ENCODE data around the gene CAVIN2. TPM values are rescaled to one million over a fixed set of nuclear protein-coding genes. Genes with fewer than 3 reads are reported as not detected.

The CAVIN2 gene
- polyA plus RNA-seq, 3 donors = 0.07 to 3.1 (median 1.2) TPM

GRCh38 chr2:191855382-191855781 is 8.5 kb upstream of the CAVIN2 start:
- Histone ChIP-seq H3K9me3 (replicated peaks in 1 of 2; ENCODE audit: control insufficient read depth in 1 of 2, insufficient read depth in 1 of 2, low read length in 2 of 2) (peaks cover 0 to 2% of the 10 kb centered on the region in 2 donors), H3K27me3 (ENCODE audit: control insufficient read depth in 2 of 2, insufficient read depth in 2 of 2, low read length in 2 of 2) (no peaks in the 10 kb centered on the region), H3K4me2 (replicated peaks; ENCODE audit: extremely low read depth, low read length, poor library complexity, severe bottlenecking) (no peak overlapping the region), H3K4me1 (ENCODE audit: control insufficient read depth in 1 of 2, insufficient read depth in 2 of 2, low read length in 2 of 2) (no peaks in the 10 kb centered on the region), H3K4me3 (replicated peaks in 1 of 3; ENCODE audit: low read depth in 2 of 3, low read length in 3 of 3) (no peak overlapping the region), H3K79me2 (ENCODE audit: insufficient read depth, low read length) (no peaks in the 10 kb centered on the region), H3K27ac (ENCODE audit: low read depth in 1 of 2, low read length in 2 of 2) (no peak overlapping the region), H3K36me3 (replicated peaks in 1 of 2; ENCODE audit: control insufficient read depth in 1 of 2, insufficient read depth in 2 of 2, low read length in 2 of 2) (no peaks in the 10 kb centered on the region), H2AFZ (ENCODE audit: insufficient read depth, low read depth, low read length, poor library complexity, severe bottlenecking) (no peak overlapping the region), H3K9ac (ENCODE audit: insufficient read depth, low read length, poor library complexity, severe bottlenecking) (no peak overlapping the region), H4K20me1 (ENCODE audit: insufficient read depth, low read length) (no peaks in the 10 kb centered on the region)
- no peak overlapping the region for H3K27ac Mint-ChIP-seq
- H3K4me3 Mint-ChIP-seq = no peak overlapping the region
- no peaks in the 10 kb centered on the region for H3K27me3 Mint-ChIP-seq (ENCODE audit: low read depth in 3 of 3)
- H3K4me1 Mint-ChIP-seq = no peaks in the 10 kb centered on the region
- no CpG with 5 or more reads among the region's 5 CpGs for WGBS (ENCODE audit: insufficient coverage)
- TF ChIP-seq CTCF (IDR thresholded peaks at IDR 0.05) = no peak
- no peak for DNase-seq
- H3K9me3 Mint-ChIP-seq = peaks cover 0 to 8% (median 4%) of the 10 kb centered on the region in 7 donors
- intact Hi-C loops (cut with micrococcal nuclease) = no loop called here
- no peaks in the 10 kb centered on the region for H3K36me3 Mint-ChIP-seq

GRCh38 chr2:191854382-191855372 is 7.8 kb upstream of the CAVIN2 start:
- no peak for DNase-seq
- Histone ChIP-seq H3K9me3 (replicated peaks in 1 of 2; ENCODE audit: control insufficient read depth in 1 of 2, insufficient read depth in 1 of 2, low read length in 2 of 2) (no peaks in the 10 kb centered on the region), H3K27ac (ENCODE audit: low read depth in 1 of 2, low read length in 2 of 2) (no peak overlapping the region), H4K20me1 (ENCODE audit: insufficient read depth, low read length) (no peaks in the 10 kb centered on the region), H2AFZ (ENCODE audit: insufficient read depth, low read depth, low read length, poor library complexity, severe bottlenecking) (no peak overlapping the region), H3K27me3 (ENCODE audit: control insufficient read depth in 2 of 2, insufficient read depth in 2 of 2, low read length in 2 of 2) (no peaks in the 10 kb centered on the region), H3K4me3 (replicated peaks in 1 of 3; ENCODE audit: low read depth in 2 of 3, low read length in 3 of 3) (no peak overlapping the region), H3K4me2 (replicated peaks; ENCODE audit: extremely low read depth, low read length, poor library complexity, severe bottlenecking) (no peak overlapping the region), H3K79me2 (ENCODE audit: insufficient read depth, low read length) (no peaks in the 10 kb centered on the region), H3K36me3 (replicated peaks in 1 of 2; ENCODE audit: control insufficient read depth in 1 of 2, insufficient read depth in 2 of 2, low read length in 2 of 2) (no peaks in the 10 kb centered on the region), H3K9ac (ENCODE audit: insufficient read depth, low read length, poor library complexity, severe bottlenecking) (no peak overlapping the region), H3K4me1 (ENCODE audit: control insufficient read depth in 1 of 2, insufficient read depth in 2 of 2, low read length in 2 of 2) (no peaks in the 10 kb centered on the region)
- no peak overlapping the region for H3K27ac Mint-ChIP-seq
- 86% methylated on average over 1 of the region's 6 CpGs for WGBS (ENCODE audit: insufficient coverage)
- TF ChIP-seq CTCF (IDR thresholded peaks at IDR 0.05) = no peak
- intact Hi-C loops (cut with micrococcal nuclease) = no loop called here
- H3K36me3 Mint-ChIP-seq = no peaks in the 10 kb centered on the region
- no peaks in the 10 kb centered on the region for H3K27me3 Mint-ChIP-seq (ENCODE audit: low read depth in 3 of 3)
- no peaks in the 10 kb centered on the region for H3K4me1 Mint-ChIP-seq
- no peak overlapping the region for H3K4me3 Mint-ChIP-seq
- peaks cover 0 to 3% (median 0%) of the 10 kb centered on the region in 7 donors for H3K9me3 Mint-ChIP-seq
